HG03565 (cell line): ENCODE measurements around the gene AMPD3.

Experiments
- ATAC-seq: cut with Tn5 transposase; IDR thresholded peaks from one replicate; pipeline ENCODE4 v1.9.1; 2021; ENCODE audit warnings: mild to moderate bottlenecking, moderate library complexity; ENCODE audit not compliant: unreplicated experiment

AMPD3 gene

GRCh38 chr11:10486161-10486840 lies 31.2 kb downstream of the AMPD3 start:
- no peak for ATAC-seq

- no peak for ATAC-seq
Observed at GRCh38 chr11:10487002-10487647, 32.1 kb downstream of the AMPD3 start.

- peak; percentile 14 for ATAC-seq
Observed at GRCh38 chr11:10488121-10488933, 33.3 kb downstream of the AMPD3 start.

GRCh38 chr11:10488934-10489691 lies 34.0 kb downstream of the AMPD3 start:
- peak; percentile 47 for ATAC-seq

- no peak for ATAC-seq
Observed at GRCh38 chr11:10490032-10490397, 35.0 kb downstream of the AMPD3 start.

- no peak for ATAC-seq
Observed at GRCh38 chr11:10490398-10491241, 35.6 kb downstream of the AMPD3 start.

GRCh38 chr11:10492084-10492483 lies 37.0 kb downstream of the AMPD3 start:
- ATAC-seq: no peak

GRCh38 chr11:10493041-10493663 lies 38.1 kb downstream of the AMPD3 start:
- no peak for ATAC-seq

GRCh38 chr11:10494636-10495463 lies 39.8 kb downstream of the AMPD3 start:
- no peak for ATAC-seq

GRCh38 chr11:10495464-10495786 lies 40.4 kb downstream of the AMPD3 start:
- no peak for ATAC-seq

GRCh38 chr11:10496296-10496936 lies 41.4 kb downstream of the AMPD3 start:
- ATAC-seq: no peak

GRCh38 chr11:10497371-10498021 lies 42.4 kb downstream of the AMPD3 start:
- no peak for ATAC-seq

- no peak for ATAC-seq
Observed at GRCh38 chr11:10498022-10498400, 42.9 kb downstream of the AMPD3 start.

GRCh38 chr11:10498426-10499250 lies 43.6 kb downstream of the AMPD3 start:
- no peak for ATAC-seq

GRCh38 chr11:10499452-10499851 lies 44.4 kb downstream of the AMPD3 start:
- ATAC-seq: no peak

GRCh38 chr11:10499874-10500601 lies 45.0 kb downstream of the AMPD3 start:
- no peak for ATAC-seq
